Hair follicular keratinocyte (primary cell): ENCODE results near the gene EIF4ENIF1. TPM values are rescaled to one million over a fixed set of nuclear protein-coding genes. Genes with fewer than 3 reads are reported as not detected.

Experiments used
- total RNA-seq: library from RNA; depleted of rRNA; stranded (reverse); fragments of >200 nt; gene quantifications from 2 replicates; pipeline ENCODE4 v1.2.3, GENCODE V29; 2015

Gene EIF4ENIF1
- 5.2 and 6.5 TPM in 2 replicates for total RNA-seq

GRCh38 chr22:31489632-31490495 lies at the start of gene EIF4ENIF1:
TSS of gene EIF4ENIF1 (minus strand) at chr22:31489842. CDS start at chr22:31488718, 1,124 bp downstream.

GRCh38 chr22:31496007-31496734 lies 6.5 kb upstream of the EIF4ENIF1 start, which contains the start of gene SFI1:
TSS of gene SFI1 (plus strand) at chr22:31496536. CDS start at chr22:31508285, 11,749 bp downstream.

GRCh38 chr22:31399211-31400022 lies 90.2 kb downstream of the EIF4ENIF1 start, which contains the start of gene DRG1:
TSS of gene DRG1 (plus strand) at chr22:31399604. CDS start at chr22:31399684, 80 bp downstream.

Other genes starting within 250 kb of the EIF4ENIF1 start
- 13.8 and 35.1 TPM in 2 replicates for gene PIK3IP1, start 197.4 kb downstream of the EIF4ENIF1 start, total RNA-seq
- gene PATZ1, start 143.5 kb downstream of the EIF4ENIF1 start, total RNA-seq, result 9.8 and 12.7 TPM in 2 replicates
- gene DRG1, start 90.2 kb downstream of the EIF4ENIF1 start, total RNA-seq, result 44.1 and 75.3 TPM in 2 replicates
- gene SFI1, start 6.7 kb upstream of the EIF4ENIF1 start, total RNA-seq, result 9.7 and 15.5 TPM in 2 replicates
- 33.8 and 38.8 TPM in 2 replicates for gene PISD, start 172.4 kb upstream of the EIF4ENIF1 start, total RNA-seq